Parathyroid adenoma (tissue), 2 donors: ENCODE results near the gene NEU4.

Source experiments
- H2AFZ ChIP-seq: fragments of 300-600 bp; sonication (generic); one replicate; pipeline ENCODE4 v1.7.0; 2017; ENCODE audit warnings: antibody characterized with exemption, mild to moderate bottlenecking
- H3K27ac ChIP-seq: fragments of 300-600 bp; sonication (generic); one replicate; pipeline ENCODE4 v1.7.0; 2017
- H3K27me3 ChIP-seq: fragments of 300-600 bp; sonication (generic); one replicate; pipeline ENCODE4 v1.7.0; 2017; ENCODE audit warnings: low read length; ENCODE audit not compliant: control insufficient read depth, insufficient read depth
- H3K36me3 ChIP-seq: fragments of 300-600 bp; sonication (generic); one replicate; pipeline ENCODE4 v1.7.0; 2017; ENCODE audit warnings: low read length; ENCODE audit not compliant: control insufficient read depth, insufficient read depth
- H3K4me1 ChIP-seq: fragments of 300-600 bp; sonication (generic); one replicate; pipeline ENCODE4 v1.7.0; 2017; ENCODE audit warnings: control low read depth
- H3K4me2 ChIP-seq: fragments of 300-600 bp; sonication (generic); one replicate; pipeline ENCODE4 v1.7.0; 2017; ENCODE audit warnings: low read length
- H3K4me3 ChIP-seq: fragments of 300-600 bp; sonication (generic); one replicate; pipeline ENCODE4 v1.7.0; 2017; ENCODE audit warnings: low read depth, low read length
- H3K79me2 ChIP-seq: fragments of 300-600 bp; sonication (generic); one replicate; pipeline ENCODE4 v1.7.0; 2017; ENCODE audit warnings: control low read depth
- H3K9ac ChIP-seq: fragments of 300-600 bp; sonication (generic); one replicate; pipeline ENCODE4 v1.7.0; 2017; ENCODE audit warnings: mild to moderate bottlenecking
- H3K9me3 ChIP-seq: fragments of 300-600 bp; sonication (generic); one replicate; pipeline ENCODE4 v1.7.0; 2017; ENCODE audit warnings: low read length; ENCODE audit not compliant: control insufficient read depth
- TF ChIP-seq, protein P1 (sequence below): fragments of 300-600 bp; sonication (generic); IDR thresholded peaks from one replicate; pipeline ENCODE4 v1.7.0; 2017; ENCODE audit warnings: antibody characterized with exemption, mild to moderate bottlenecking
- donor health status: primary hyperparathyroidism.

NEU4 gene

DNA sequence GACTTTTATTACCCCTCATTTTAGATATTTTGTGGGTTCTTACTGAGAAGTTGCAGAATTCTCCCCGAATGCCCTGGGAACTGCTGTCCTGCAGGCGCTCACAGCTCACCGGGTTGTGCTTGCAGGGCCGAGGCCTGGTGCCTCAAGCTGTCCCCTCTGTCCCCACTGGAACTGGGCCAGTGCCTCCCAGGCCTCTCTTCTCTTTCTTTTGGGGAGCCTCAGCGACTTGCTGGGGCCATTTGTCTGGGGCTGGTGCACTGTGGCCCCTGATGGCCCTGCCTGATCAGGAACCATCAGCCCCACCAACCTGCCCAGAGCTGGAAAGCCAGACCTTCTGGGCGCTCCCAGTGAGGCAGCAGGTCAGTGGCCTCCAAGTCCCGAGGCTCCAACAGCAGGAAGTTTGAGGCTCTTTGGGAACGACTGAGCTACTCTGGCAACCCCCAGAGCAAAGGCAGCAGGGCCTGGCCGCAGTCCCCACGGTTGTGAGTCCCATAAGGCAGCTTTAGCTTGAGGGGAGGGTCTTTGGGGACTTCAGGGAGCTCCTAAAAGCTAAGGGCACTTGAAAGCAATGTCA, 14.7 kb upstream of the NEU4 start:
- Histone ChIP-seq H3K27ac (no peak overlapping the region), H3K27me3 (no peaks in the 10 kb centered on the region), H3K4me3 (no peak overlapping the region), H3K9me3 (no peaks in the 10 kb centered on the region), H3K9ac (no peak overlapping the region), H3K36me3 (no peaks in the 10 kb centered on the region), H3K79me2 (no peaks in the 10 kb centered on the region), H3K4me2 (no peak overlapping the region), H2AFZ (no peak overlapping the region), H3K4me1 (no peaks in the 10 kb centered on the region)
- TF ChIP-seq, protein P1, sequence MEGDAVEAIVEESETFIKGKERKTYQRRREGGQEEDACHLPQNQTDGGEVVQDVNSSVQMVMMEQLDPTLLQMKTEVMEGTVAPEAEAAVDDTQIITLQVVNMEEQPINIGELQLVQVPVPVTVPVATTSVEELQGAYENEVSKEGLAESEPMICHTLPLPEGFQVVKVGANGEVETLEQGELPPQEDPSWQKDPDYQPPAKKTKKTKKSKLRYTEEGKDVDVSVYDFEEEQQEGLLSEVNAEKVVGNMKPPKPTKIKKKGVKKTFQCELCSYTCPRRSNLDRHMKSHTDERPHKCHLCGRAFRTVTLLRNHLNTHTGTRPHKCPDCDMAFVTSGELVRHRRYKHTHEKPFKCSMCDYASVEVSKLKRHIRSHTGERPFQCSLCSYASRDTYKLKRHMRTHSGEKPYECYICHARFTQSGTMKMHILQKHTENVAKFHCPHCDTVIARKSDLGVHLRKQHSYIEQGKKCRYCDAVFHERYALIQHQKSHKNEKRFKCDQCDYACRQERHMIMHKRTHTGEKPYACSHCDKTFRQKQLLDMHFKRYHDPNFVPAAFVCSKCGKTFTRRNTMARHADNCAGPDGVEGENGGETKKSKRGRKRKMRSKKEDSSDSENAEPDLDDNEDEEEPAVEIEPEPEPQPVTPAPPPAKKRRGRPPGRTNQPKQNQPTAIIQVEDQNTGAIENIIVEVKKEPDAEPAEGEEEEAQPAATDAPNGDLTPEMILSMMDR: no peak

DNA sequence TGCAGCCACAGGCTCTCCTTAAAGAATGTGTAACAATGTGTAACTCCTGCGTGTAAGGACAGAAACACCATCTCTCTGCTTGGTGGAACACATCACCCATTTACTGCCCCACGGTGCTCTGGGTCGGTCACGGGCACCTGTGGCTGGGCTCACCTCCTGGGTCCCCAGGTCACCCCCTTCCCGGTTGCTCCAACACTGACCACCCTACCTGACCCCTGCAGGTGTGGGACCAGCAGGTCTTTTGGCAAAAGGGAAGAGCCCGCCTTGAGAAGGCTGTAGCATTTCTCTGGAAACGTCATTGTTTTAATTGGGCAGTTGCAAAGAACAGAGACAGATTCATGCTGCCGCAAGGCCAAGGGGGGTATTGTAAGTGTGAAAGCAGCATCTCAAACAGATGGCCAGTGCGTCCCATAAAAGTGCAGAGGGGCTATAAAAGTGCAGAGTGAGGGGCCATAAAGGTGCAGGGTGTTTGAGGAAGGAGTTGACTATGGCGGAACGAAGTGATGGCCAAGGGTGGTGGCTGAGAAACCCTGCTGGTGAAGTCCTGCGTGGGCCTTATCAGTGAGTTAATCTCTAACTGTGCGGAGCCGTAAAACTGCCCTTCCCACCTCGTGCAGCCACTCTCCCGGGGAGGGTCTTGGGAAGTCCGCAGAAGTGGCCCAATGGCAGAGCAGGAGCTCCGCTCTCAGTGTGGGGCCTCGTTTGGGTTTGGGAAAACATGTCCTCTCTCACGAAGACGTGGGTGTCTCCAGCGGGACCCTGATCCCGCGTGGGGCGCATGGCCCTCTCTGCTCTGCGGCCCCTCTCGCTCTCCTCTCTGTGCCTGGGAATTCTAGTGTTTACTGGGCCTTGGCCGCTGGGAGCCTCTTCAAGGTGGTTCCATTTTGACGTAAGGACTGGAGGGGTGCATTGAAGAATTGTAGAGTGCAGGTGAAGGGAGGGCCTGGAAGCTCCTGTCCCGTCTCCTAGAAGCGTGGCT, 13.7 kb upstream of the NEU4 start:
- TF ChIP-seq, protein P1: no peak
- no peaks in the 10 kb centered on the region for H3K36me3 ChIP-seq
- H3K27ac ChIP-seq: no peak overlapping the region

DNA sequence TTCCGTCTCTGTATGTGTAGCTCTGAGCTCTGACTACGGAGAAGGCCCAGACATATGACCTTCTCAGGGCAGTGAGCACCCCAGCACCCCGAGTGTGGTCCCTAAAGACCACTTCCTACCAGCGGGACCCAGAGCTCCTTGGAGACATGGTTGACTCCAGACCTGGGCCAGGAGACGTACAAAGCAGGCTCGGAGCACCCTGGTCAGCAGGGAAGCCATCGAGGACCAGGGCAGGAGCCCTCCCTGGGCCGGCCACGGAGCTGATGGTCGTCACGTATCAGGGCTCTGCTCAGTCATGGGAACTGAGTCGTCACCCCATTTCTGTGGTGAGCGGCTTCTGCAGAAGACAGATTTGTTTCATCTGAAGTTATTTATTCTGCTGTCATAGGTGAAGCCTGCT, 12.8 kb upstream of the NEU4 start:
- Histone ChIP-seq H3K4me3 (no peak overlapping the region), H3K9ac (no peak overlapping the region), H3K27ac (no peak overlapping the region)

More for the DNA sequence above, 13.7 kb upstream of the NEU4 start:
- Histone ChIP-seq H3K79me2 (no peaks in the 10 kb centered on the region), H3K27me3 (no peaks in the 10 kb centered on the region), H3K4me3 (no peak overlapping the region), H3K4me1 (no peaks in the 10 kb centered on the region), H2AFZ (no peak overlapping the region), H3K4me2 (no peak overlapping the region), H3K9me3 (no peaks in the 10 kb centered on the region), H3K9ac (no peak overlapping the region)

DNA sequence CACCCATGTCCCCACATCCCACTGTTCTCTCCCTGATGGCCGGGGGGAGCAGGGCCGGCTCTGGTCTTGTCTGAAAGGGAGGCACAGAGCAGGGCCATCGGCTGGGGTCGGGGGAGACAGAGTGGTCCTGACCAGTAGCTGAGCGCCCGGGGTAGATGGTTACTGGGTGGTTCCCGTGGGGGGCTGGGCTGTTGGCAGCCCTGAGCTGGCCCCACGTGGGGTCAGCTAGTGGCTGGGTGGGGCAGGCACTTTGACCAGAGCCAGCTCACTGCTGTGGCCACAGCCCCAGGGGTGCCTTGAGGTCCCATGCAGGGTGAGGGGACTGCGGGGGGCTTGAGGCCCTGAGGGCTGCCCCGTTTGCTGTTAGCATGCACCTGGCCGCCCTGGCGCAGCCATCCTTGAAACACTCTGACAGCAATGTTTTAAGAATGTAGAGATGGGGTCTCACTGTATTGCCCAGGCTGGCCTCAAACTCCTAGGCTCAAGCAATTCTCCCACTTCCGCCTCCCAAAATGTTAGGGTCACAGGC, 12.3 kb upstream of the NEU4 start:
- Histone ChIP-seq H3K27me3 (no peaks in the 10 kb centered on the region), H3K79me2 (no peaks in the 10 kb centered on the region), H3K27ac (no peak overlapping the region), H3K4me3 (no peak overlapping the region), H3K36me3 (no peaks in the 10 kb centered on the region), H3K4me1 (no peaks in the 10 kb centered on the region), H3K9ac (no peak overlapping the region), H2AFZ (no peak overlapping the region), H3K4me2 (no peak overlapping the region), H3K9me3 (no peaks in the 10 kb centered on the region)
- TF ChIP-seq, protein P1: no peak

More for the DNA sequence above, 12.8 kb upstream of the NEU4 start:
- Histone ChIP-seq H3K4me2 (no peak overlapping the region), H2AFZ (no peak overlapping the region), H3K9me3 (no peaks in the 10 kb centered on the region), H3K27me3 (no peaks in the 10 kb centered on the region), H3K4me1 (no peaks in the 10 kb centered on the region), H3K36me3 (no peaks in the 10 kb centered on the region), H3K79me2 (no peaks in the 10 kb centered on the region)
- TF ChIP-seq, protein P1: no peak
